Karpas-422 (cell line): ENCODE data around the gene ENTHD1. TPM values are rescaled to one million over a fixed set of nuclear protein-coding genes. Genes with fewer than 3 reads are reported as not detected.

Experiments
- DNase-seq: peaks from one replicate; pipeline ENCODE4 v3.0.0-alpha.2; 2015
- H2AFZ ChIP-seq: fragments of 200-600 bp; sonication (generic); 2 replicates; pipeline ENCODE4 v1.6.1; 2014; ENCODE audit warnings: antibody characterized with exemption, low read length, mixed read lengths
- H3K27ac ChIP-seq: fragments of 200-600 bp; sonication (generic); 2 replicates; pipeline ENCODE4 v1.5.1; 2014; ENCODE audit warnings: mild to moderate bottlenecking, low read length, moderate library complexity
- H3K27me3 ChIP-seq: fragments of 200-600 bp; sonication (generic); 2 replicates; pipeline ENCODE4 v1.6.1; 2014; ENCODE audit warnings: low read length, mixed read lengths
- H3K36me3 ChIP-seq: fragments of 200-600 bp; sonication (generic); 2 replicates; pipeline ENCODE4 v1.6.1; 2014; ENCODE audit warnings: low read length, mixed read lengths; ENCODE audit not compliant: insufficient read depth
- H3K4me1 ChIP-seq: fragments of 200-600 bp; sonication (generic); 2 replicates; pipeline ENCODE4 v1.6.1; 2014; ENCODE audit warnings: mild to moderate bottlenecking, low read length, mixed read lengths
- H3K4me2 ChIP-seq: fragments of 200-600 bp; sonication (generic); 2 replicates; pipeline ENCODE4 v1.6.1; 2014; ENCODE audit warnings: low read length, low read depth, mild to moderate bottlenecking; ENCODE audit not compliant: poor library complexity, severe bottlenecking
- H3K4me3 ChIP-seq: fragments of 200-600 bp; sonication (generic); 2 replicates; pipeline ENCODE4 v1.5.1; 2014; ENCODE audit warnings: mild to moderate bottlenecking, antibody characterized with exemption, low read length, mixed read lengths
- H3K79me2 ChIP-seq: fragments of 200-600 bp; sonication (generic); 2 replicates; pipeline ENCODE4 v1.6.1; 2014; ENCODE audit warnings: mild to moderate bottlenecking, low read length, mixed read lengths
- H3K9ac ChIP-seq: fragments of 200-600 bp; sonication (generic); 2 replicates; pipeline ENCODE4 v1.6.0; 2014; ENCODE audit warnings: low read length
- H3K9me2 ChIP-seq: fragments of 200-600 bp; sonication (generic), shearing (Covaris generic); replicated peaks from 2 replicates; pipeline ENCODE4 v1.6.0; 2014; ENCODE audit warnings: mild to moderate bottlenecking, low read length, moderate library complexity; ENCODE audit not compliant: insufficient read depth
- H3K9me3 ChIP-seq: fragments of 300-700, 200-600 bp; sonication (generic); 2 replicates; pipeline ENCODE4 v1.6.1; 2014; ENCODE audit warnings: low read length, mixed read lengths
- H4K20me1 ChIP-seq: fragments of 200-600 bp; sonication (generic); 2 replicates; pipeline ENCODE4 v1.6.1; 2014; ENCODE audit warnings: mild to moderate bottlenecking, antibody characterized with exemption, low read length, low read depth; ENCODE audit not compliant: insufficient read depth
- total RNA-seq: library from RNA; depleted of rRNA; stranded (reverse); fragments of >200 nt; shearing (Covaris generic); gene quantifications from 2 replicates; pipeline ENCODE4 v1.2.3, GENCODE V29; 2014; ENCODE audit warnings: low replicate concordance

Gene ENTHD1
- total RNA-seq, 1 experiment from 2014 or later = not detected

GRCh38 chr22:39937906-39938305, 44.3 kb upstream of the ENTHD1 start:
- Histone ChIP-seq H3K4me1 (no peaks in the 10 kb centered on the region; the same call in 1 of the 2 replicates), H3K79me2 (no peaks in the 10 kb centered on the region), H4K20me1 (no peaks in the 10 kb centered on the region), H3K9ac (no peak overlapping the region), H2AFZ (no peak overlapping the region), H3K27ac (no peak overlapping the region), H3K9me2 (no peaks in the 10 kb centered on the region), H3K4me3 (no peak overlapping the region), H3K9me3 (no peaks in the 10 kb centered on the region), H3K4me2 (no peak overlapping the region), H3K27me3 (no peaks in the 10 kb centered on the region), H3K36me3 (no peaks in the 10 kb centered on the region)
- no peak for DNase-seq

GRCh38 chr22:39936523-39937145, 43.1 kb upstream of the ENTHD1 start:
- Histone ChIP-seq H3K27me3 (no peaks in the 10 kb centered on the region), H3K4me1 (no peaks in the 10 kb centered on the region; the same call in 1 of the 2 replicates), H3K9ac (no peak overlapping the region), H4K20me1 (no peaks in the 10 kb centered on the region), H2AFZ (no peak overlapping the region), H3K36me3 (no peaks in the 10 kb centered on the region), H3K9me2 (no peaks in the 10 kb centered on the region), H3K4me2 (no peak overlapping the region), H3K4me3 (no peak overlapping the region), H3K27ac (no peak overlapping the region), H3K9me3 (no peaks in the 10 kb centered on the region), H3K79me2 (no peaks in the 10 kb centered on the region)
- no peak for DNase-seq

- no peaks in the 10 kb centered on the region for H3K4me1 ChIP-seq
- no peaks in the 10 kb centered on the region for H3K27me3 ChIP-seq
- no peaks in the 10 kb centered on the region for H3K9me3 ChIP-seq
- H3K4me3 ChIP-seq = no peak overlapping the region
- DNase-seq = no peak
- H3K9ac ChIP-seq = no peak overlapping the region
- H2AFZ ChIP-seq = no peak overlapping the region
- H3K9me2 ChIP-seq = no peaks in the 10 kb centered on the region
- H3K27ac ChIP-seq = no peak overlapping the region
- no peaks in the 10 kb centered on the region for H3K36me3 ChIP-seq
- H3K79me2 ChIP-seq = no peaks in the 10 kb centered on the region
- H4K20me1 ChIP-seq = no peaks in the 10 kb centered on the region
- no peak overlapping the region for H3K4me2 ChIP-seq
Measured at GRCh38 chr22:39935612-39936011, 42.1 kb upstream of the ENTHD1 start.

GRCh38 chr22:39935116-39935515, 41.6 kb upstream of the ENTHD1 start:
- Histone ChIP-seq H3K9me3 (no peaks in the 10 kb centered on the region), H3K4me1 (no peaks in the 10 kb centered on the region), H4K20me1 (no peaks in the 10 kb centered on the region), H3K4me2 (no peak overlapping the region), H3K79me2 (no peaks in the 10 kb centered on the region), H2AFZ (no peak overlapping the region), H3K4me3 (no peak overlapping the region), H3K36me3 (no peaks in the 10 kb centered on the region), H3K27me3 (no peaks in the 10 kb centered on the region), H3K27ac (no peak overlapping the region), H3K9ac (no peak overlapping the region), H3K9me2 (no peaks in the 10 kb centered on the region)
- DNase-seq = no peak

- DNase-seq = no peak
- Histone ChIP-seq H3K9ac (no peak overlapping the region), H4K20me1 (no peaks in the 10 kb centered on the region), H3K27ac (no peak overlapping the region), H3K4me2 (no peak overlapping the region), H3K9me2 (no peaks in the 10 kb centered on the region), H3K36me3 (no peaks in the 10 kb centered on the region), H3K27me3 (no peaks in the 10 kb centered on the region), H3K4me1 (no peaks in the 10 kb centered on the region), H2AFZ (no peak overlapping the region), H3K9me3 (no peaks in the 10 kb centered on the region), H3K79me2 (no peaks in the 10 kb centered on the region), H3K4me3 (no peak overlapping the region)
Measured at GRCh38 chr22:39933741-39934140, 40.2 kb upstream of the ENTHD1 start.

- H3K27ac ChIP-seq = no peak overlapping the region
- H3K4me3 ChIP-seq = no peak overlapping the region
- no peaks in the 10 kb centered on the region for H4K20me1 ChIP-seq
- no peaks in the 10 kb centered on the region for H3K27me3 ChIP-seq
- no peak overlapping the region for H2AFZ ChIP-seq
- peak; percentile 87 for DNase-seq
- no peaks in the 10 kb centered on the region for H3K4me1 ChIP-seq
- H3K79me2 ChIP-seq = no peaks in the 10 kb centered on the region
- no peak overlapping the region for H3K9ac ChIP-seq
- H3K4me2 ChIP-seq = no peak overlapping the region
- H3K36me3 ChIP-seq = no peaks in the 10 kb centered on the region
- H3K9me3 ChIP-seq = no peaks in the 10 kb centered on the region
- no peaks in the 10 kb centered on the region for H3K9me2 ChIP-seq
Measured at GRCh38 chr22:39932918-39933649, 39.5 kb upstream of the ENTHD1 start.

GRCh38 chr22:39932166-39932565, 38.6 kb upstream of the ENTHD1 start:
- Histone ChIP-seq H3K9ac (no peak overlapping the region), H3K79me2 (no peaks in the 10 kb centered on the region), H3K4me3 (no peak overlapping the region), H3K4me2 (no peak overlapping the region), H2AFZ (no peak overlapping the region), H3K27me3 (no peaks in the 10 kb centered on the region), H3K36me3 (no peaks in the 10 kb centered on the region), H4K20me1 (no peaks in the 10 kb centered on the region), H3K27ac (no peak overlapping the region), H3K9me3 (no peaks in the 10 kb centered on the region), H3K9me2 (no peaks in the 10 kb centered on the region), H3K4me1 (no peaks in the 10 kb centered on the region)
- no peak for DNase-seq

GRCh38 chr22:39931251-39931650, 37.7 kb upstream of the ENTHD1 start:
- Histone ChIP-seq H3K27ac (no peak overlapping the region), H3K36me3 (no peaks in the 10 kb centered on the region), H3K4me3 (no peak overlapping the region), H3K79me2 (no peaks in the 10 kb centered on the region), H3K4me2 (no peak overlapping the region), H3K4me1 (no peaks in the 10 kb centered on the region), H3K9me2 (no peaks in the 10 kb centered on the region), H2AFZ (no peak overlapping the region), H3K27me3 (no peaks in the 10 kb centered on the region), H3K9ac (no peak overlapping the region), H3K9me3 (no peaks in the 10 kb centered on the region), H4K20me1 (no peaks in the 10 kb centered on the region)
- DNase-seq = no peak
